ENCODE results near the gene RNF144A.

Gene RNF144A

DNA sequence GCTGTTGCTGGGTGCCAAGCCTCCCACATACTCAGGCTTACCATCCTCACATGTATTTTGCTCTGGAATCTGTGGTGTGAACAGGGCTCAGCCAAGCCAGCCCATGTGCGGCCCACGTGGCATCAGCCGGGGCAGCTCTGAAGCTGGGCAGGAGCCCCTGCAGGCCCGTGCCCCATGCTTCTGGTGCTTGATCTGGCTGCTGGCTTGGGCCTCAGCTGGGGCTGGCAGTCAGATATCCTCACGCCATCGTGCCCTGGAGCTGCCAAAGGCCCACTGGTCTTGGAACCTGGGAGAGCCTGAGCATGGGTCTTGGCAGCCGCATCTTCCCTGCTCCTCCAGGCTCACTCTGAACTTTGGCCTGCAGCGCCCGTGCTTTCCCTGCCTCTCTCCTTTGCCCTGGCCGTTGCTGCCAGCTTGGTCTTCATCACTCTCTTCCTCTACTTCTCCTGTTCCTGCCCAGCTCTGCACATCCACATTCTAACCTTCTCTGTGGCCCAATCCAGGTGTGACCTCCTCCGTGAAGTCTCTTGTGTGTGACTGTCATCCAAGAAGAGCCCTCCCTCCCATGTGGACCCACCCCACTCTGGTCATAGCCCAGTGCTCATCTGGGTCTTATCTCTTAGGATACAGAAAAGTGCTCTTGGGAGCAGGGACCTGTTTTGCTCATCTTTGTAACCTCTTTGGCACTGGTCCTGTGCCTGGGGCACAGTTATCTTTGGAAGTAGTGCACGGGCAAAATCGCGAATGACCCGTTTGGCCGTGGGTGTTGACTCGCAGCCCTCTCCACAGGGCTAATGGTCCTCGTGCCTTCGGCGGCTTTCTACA is 116.1 kb downstream of the RNF144A start:
- DNase-seq (ENCODE audit: low read depth): no peak
- H3K4me3 ChIP-seq (ENCODE audit: low read length): no peak overlapping the region
- no peak for TF ChIP-seq CTCF (IDR thresholded peaks at IDR 0.05; ENCODE audit: insufficient read depth, low read depth, low read length, missing control alignments)

- no peak for DNase-seq (ENCODE audit: low read depth)
- no peak overlapping the region for H3K4me3 ChIP-seq (ENCODE audit: low read length)
- TF ChIP-seq CTCF (IDR thresholded peaks at IDR 0.05; ENCODE audit: insufficient read depth, low read depth, low read length, missing control alignments): no peak
These were observed 117.1 kb downstream of the RNF144A start for GRCh38 chr2:7034303-7034702.

- TF ChIP-seq CTCF (IDR thresholded peaks at IDR 0.05; ENCODE audit: insufficient read depth, low read depth, low read length, missing control alignments): no peak
- H3K4me3 ChIP-seq (ENCODE audit: low read length): no peak overlapping the region
- DNase-seq (ENCODE audit: low read depth): no peak
These were observed 118.7 kb downstream of the RNF144A start for GRCh38 chr2:7035884-7036283.

DNA sequence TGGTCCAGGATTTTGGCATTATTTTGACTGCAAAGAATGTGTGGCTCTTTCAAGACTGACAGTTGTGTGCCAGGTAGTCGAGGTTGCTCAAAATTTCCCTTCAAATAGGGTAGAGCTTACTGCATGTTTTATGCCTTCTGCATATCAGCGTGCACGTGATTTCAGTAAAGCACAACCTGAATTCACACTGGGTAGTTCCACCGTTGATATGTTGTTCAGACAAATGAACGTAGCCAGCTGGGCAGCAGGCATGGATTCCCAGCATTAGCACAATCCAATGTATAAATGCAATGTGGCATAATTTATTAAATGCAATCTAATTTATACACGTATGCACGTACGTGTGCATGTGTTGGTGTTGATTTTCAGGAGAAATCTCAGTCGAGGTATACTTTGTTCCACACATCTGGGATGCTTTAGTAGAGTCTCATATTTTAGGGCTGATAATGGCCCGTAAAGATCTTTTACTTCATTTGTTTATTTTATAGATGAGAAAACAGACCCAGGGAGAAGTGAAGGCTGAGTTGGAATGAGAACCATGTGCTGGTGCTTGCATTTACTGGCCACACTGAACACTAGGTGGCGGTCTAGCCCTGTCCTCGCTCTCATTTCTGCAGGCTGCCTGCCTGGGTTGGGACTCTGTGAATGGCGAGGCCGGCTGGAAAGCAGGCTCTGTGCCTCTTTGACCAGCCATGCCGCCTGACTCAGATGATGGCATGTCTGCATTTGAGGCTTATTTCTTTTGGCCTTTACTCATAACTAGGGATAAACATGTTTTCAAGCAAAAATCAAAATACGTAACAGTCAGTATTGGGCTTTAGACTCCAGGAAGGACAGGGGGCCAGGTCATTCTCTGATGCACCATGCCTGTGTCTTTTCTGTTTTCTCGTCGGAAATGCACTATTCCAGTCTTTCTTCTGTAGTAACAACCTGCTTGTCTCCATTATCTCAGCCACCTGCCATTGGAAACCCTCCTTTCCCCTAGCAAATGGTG is 120.4 kb downstream of the RNF144A start:
- peak; percentile 51 for TF ChIP-seq CTCF (IDR thresholded peaks at IDR 0.05; ENCODE audit: insufficient read depth, low read depth, low read length, missing control alignments)
- peak; percentile 16 for DNase-seq (ENCODE audit: low read depth)
- no peak overlapping the region for H3K4me3 ChIP-seq (ENCODE audit: low read length)

- no peak for DNase-seq (ENCODE audit: low read depth)
- no peak for TF ChIP-seq CTCF (IDR thresholded peaks at IDR 0.05; ENCODE audit: insufficient read depth, low read depth, low read length, missing control alignments)
- H3K4me3 ChIP-seq (ENCODE audit: low read length): no peak overlapping the region
These were observed 123.3 kb downstream of the RNF144A start for GRCh38 chr2:7040547-7040946.

DNA sequence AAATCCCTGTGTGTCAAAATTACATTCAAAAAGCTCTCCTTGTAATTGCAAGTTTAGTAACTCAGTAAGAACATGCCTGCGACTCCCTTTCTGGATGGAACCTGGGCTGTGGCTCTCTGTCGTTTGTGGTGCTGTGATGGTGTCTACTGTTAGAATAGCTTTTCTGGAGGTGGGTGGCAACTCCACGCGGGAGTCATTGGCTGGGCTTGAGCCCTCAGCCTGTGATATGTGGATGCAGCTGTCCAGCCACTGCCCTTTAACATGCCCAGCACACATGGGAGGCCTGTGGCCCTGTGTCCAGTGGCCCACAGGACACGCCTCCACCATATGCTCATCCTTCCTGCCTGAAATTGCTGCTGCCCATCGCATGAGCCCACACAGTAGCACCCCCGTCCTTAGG is 124.2 kb downstream of the RNF144A start:
- no peak overlapping the region for H3K4me3 ChIP-seq (ENCODE audit: low read length)
- TF ChIP-seq CTCF (IDR thresholded peaks at IDR 0.05; ENCODE audit: insufficient read depth, low read depth, low read length, missing control alignments): no peak
- DNase-seq (ENCODE audit: low read depth): no peak
